ENCODE results near the gene CRHR1.
"Not testable (repeated sequence)": the region's sequence is repeated elsewhere in the genome, so short reads cannot be mapped to it uniquely, and the experiment has no call there.

The CRHR1 gene

DNA sequence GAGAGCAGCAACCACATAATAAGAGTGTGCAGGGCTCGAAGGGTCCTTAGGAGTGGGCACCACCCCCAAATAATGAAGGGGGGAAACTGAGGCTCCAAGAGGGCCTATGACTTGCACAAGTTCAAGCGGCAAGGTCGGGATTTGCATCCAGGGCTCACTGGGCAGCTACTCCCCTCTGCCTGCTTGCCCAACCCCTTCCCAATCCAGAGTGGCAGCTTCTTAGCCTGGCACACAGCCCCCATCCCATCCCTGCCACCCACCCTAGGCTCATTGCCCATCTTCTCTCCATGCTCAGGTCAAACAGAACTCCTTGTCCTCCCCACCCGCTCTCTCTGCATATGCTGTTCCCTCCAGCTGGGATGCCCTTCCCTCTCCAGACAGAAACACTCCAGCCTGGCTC lies 63.0 kb downstream of the CRHR1 start:
- no peak for DNase-seq

DNA sequence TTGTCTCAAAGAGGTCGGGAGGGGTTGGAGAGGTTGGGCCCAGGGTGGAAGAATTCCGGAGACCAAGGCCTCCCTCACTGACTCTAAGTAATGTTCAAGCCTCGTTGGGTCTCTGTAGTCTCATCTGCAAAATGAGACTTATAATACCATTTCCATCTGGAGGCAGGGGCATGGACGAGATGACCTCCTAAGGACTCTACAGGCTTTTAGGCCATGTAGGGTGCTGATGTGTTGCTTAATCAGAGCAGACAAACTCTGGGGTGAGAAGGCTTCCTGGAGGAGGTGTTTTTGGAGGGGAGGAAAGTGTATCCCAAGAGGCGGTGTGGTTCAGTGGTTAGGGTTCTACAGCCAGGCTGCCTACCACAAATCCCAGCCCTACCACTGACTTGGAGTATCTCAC lies 63.6 kb downstream of the CRHR1 start:
- no peak for DNase-seq

DNA sequence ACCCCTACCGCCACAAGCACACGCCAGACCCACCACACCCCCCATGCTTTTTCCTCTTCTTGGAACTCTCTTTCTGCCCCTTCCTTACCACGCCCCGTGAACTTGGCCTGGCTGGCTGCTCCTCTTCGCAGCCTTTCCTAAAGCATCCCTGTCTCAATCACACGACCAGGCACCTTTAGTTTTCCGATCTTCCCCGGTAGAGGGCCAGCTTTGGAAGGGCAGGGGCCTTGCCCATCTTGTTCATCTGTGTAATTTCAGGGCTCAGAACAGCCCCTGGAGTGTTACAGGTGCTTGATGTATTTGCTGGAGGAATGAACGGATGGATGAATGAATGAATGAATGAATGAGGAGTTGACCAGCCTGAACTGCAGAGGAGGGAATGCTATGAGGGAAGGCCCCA lies 64.3 kb downstream of the CRHR1 start:
- DNase-seq: no peak

DNA sequence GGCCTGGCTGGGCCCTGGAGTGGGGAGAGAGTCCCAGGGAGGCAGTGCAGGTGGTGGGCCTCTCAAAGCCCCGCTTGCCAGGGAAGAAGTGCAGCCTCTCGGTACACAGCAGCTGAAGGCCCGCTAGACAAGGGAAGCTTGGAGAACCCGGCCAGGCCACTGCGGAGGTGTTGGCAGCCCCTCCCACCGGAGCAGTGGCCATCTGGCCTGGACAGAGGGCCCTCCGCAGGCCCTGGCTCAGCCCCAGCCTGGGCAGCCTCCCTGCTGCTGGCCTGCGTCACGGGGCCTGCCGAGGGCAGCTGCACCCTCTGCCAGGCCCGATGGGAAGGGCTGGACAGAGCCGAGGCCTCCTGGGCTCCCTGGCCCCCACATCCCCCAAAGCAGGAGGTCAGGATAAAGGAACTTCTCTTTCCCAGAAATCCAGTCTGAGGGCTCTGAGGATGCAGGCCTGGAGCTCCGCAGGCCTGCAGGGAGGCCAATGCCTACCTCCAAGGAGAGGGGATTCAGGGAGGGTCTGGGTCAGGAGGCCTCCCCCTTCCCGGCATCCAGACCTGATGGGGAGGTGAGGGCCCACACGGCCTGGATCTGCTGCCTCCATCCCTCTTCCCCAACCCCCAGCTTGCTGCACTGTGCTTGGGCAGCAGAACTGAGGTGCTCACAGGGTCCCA lies 64.9 kb downstream of the CRHR1 start:
- DNase-seq: no peak

DNA sequence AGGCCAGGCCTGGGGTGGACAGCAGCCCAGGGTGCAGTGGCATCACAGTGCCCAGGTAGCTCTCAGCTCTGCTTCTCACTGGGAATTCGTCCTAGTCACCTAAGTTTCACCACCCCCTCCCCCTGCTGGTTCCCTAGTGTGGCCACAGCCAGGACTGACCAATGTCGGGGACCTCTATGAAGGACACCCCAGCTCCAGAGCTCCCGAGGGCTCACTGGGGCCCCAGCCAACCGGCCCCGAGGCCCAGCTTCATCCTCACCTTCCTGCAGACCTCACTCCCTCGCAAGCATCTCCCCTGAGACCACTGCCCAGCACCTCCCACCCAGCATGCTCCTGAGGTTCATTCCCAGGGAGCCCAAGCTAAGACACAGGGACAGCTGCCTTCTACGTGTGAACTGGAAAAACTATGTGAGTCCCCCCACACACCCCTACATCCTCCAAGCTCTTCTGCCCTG lies 65.4 kb downstream of the CRHR1 start:
- no peak for DNase-seq

DNA sequence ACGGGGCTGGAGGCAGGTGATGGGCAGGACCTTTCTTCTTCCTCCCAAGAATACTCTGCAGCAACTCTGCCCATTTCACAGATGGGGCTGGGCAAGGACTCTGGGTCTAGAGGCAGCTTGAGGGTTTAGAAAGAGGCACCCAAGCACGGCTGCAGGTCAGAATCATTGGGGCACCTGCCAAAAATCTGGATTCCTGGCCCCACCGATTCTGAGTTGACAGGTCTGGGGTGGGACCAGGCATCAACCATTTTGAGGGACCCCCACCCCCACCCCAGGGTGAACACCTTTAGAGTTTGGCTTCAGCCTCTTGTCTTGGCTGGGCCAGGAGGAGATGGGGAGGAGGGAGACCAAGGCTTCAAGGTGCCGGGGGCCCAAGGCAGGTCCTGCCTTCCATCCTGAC lies 65.9 kb downstream of the CRHR1 start:
- DNase-seq: no peak

DNA sequence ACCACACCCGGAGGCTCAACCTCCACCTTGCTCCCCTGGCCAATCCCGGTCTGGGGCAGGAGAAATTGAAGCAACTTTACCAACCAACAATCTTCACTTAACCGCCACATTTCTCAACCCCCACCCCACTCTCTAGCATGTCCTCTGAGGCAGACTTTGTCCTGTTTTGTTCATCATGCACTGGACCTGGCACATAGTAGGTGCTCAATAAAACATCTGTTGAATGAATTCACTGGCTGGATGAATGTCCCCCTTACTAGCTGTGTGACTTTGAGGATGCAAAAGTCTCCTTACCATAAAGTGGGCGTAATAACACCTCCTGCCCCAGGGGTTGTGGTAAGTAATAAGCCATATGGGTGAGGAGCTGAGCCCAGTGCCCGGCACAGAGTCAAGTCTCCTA lies 66.3 kb downstream of the CRHR1 start:
- DNase-seq: no peak

DNA sequence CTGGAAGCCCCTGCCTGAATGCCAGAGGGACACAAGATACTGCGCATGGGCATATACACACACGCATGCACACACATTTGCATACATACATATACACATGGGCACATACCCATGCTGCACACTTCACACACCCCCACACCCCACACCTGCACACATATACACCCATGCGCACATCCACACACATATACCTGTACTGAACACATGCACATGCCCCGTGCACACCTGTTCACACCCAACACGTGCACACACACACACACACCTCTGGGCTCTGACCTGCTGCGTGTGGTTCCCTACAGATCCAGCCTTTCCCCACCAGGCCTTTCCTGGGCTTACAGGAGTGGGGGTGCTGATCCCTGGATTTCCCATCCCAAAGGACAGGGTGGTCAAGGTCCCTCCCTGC lies 66.9 kb downstream of the CRHR1 start:
- DNase-seq: no peak

DNA sequence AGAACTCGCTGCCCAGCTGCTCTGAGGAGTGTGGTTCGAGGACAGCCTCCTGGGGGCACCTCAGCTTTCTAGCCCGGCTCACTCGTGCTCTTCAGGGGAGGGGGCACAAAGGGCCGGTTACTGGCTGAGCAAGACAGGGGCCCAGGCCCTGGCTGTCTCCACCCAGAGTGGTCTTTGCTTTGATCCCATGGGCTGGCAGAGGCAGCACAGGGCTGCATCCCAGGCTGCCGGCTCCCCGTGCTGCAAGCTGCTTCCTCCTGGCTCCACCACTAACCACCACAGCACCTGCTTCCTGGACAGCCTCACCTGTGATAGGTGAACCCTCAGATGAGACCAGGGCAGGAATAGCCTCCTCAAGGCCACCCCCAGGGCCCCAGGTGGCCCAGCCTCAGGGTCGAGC lies 67.3 kb downstream of the CRHR1 start:
- no peak for DNase-seq

DNA sequence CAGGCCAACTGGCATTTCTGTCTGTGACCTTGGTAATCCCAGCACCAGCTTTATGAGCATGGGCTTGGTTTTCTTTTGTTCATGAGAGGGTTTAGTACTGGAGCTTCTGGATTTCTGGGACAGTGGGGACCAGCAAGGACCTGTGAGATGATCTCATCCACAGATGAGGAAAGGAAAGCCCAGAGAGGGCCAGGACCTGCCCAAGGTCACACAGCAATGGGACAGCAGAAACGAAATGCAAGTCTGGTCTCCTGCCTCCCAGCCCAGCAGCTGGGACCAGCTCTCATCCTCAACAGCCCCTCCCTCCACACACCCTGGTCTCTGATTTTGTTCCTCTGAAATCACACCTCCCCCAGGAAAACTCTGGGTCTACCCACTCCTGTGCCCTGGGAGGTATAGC lies 67.8 kb downstream of the CRHR1 start:
- no peak for DNase-seq

DNA sequence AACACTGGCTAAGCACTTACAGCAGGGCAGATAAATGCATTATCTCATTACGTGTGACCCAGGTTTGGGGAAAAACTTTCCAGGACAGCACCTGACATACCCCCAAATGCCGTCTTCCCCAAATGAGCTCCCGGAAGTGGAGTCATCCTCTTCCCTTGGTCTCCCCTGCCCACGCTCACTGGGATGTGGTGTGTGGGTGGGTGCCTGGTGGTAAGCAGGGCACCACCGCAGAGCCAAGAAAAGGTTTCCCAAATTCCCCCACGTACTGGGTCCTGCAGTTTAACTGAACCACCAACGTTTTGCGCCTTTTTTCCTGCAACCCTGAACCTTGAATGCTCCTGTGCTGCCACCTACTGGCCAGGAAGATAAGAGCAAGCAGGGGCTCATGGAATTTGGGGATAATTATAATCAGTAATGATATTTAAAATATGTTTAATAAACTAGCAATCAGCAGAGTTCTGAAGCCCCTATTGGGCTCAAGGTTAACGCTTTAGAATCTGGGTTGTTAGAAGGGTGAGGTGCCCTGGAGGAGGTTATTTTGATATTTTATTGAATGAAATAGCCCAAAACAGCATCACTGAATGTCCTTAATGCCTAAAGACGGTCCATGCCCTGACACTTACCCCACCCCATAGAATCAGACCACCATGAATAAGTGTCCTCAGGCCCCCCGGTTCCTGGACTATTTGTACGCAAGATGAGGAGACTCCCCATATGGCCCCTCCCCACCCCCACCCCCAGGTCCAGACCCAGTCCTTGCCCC lies 68.6 kb downstream of the CRHR1 start:
- DNase-seq: peak; percentile 57

DNA sequence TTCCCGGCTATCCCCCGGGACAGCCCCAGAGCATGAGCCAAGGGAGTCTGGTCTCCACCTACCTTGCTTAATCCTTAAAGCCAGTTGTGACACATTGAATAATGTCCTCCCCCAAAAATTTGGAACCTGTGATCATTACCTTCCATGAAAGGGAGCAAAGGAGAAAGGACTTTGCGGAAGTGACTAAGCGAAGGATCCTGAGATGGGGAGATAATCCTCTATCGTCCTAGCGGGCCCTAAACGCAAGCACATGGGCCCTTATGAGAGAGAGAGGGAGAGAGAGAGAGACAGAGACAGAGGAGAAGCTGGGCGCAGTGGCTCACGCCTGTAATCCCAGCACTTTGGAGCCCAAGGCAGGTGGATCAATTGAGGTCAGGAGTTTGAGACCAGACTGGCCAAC lies 70.1 kb downstream of the CRHR1 start:
- no peak for DNase-seq

DNA sequence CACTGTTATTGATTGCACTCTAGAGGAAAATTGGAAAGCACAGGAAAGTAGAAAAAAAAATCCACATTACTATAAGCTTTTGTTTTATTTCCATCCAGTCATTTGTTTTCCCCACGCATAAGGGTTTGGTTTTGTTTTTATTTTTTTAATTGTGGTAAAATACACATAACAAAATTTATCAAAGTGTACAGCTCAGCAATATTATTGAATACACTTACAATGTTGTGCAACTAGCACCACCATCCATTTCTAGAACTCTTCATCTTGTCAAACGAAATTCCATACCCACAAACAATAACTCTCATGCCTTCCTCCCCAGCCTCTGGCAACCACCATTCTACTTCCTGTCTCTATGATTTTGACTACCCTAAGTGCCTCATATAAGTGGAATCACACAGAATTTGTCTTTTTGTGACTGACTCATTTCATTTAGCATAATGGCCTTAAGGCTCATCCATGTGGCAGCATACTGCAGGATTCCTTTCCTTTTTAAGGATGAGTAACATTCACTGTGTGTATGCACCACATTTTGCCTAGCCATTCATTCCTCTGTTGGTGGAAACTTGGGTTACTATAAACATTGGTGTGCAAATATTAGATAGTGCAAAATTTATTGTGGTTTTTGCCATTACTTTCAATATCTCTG lies 71.7 kb downstream of the CRHR1 start:
- DNase-seq: no peak

DNA sequence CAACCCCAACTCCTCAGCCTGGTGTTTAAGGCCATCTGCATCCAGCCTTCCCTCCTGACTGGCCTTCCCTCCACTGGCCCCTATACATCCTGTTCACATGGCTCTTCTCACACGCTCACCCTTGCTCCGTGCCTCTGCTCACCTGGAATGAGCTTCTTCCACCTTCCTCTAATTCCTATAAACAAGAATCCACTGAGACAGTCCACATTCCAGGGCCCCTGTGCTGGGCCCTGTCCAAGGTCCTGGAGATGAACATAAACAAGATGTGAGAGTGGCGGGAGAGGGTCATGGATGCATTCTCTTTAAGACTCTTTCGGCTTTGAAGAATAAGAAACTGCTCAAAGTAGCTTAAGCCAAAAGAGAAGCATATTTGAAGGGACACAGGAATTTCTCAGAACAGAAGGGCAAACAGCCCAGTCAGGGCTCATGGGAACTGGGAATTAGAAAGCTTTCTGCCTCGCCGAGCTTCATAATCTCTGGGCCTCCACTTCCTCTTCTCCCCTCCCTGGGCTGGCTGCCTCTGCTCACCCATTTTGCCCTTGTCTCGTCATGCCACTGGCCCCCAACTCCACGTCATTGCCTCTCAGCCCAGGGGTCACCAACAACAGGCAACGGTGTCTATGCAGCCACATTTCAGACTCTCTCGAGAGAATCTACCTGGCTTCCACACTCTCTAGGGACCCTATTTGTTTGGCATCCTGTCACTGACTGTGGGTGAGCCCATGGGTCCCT lies 74.0 kb downstream of the CRHR1 start:
- DNase-seq: no peak

DNA sequence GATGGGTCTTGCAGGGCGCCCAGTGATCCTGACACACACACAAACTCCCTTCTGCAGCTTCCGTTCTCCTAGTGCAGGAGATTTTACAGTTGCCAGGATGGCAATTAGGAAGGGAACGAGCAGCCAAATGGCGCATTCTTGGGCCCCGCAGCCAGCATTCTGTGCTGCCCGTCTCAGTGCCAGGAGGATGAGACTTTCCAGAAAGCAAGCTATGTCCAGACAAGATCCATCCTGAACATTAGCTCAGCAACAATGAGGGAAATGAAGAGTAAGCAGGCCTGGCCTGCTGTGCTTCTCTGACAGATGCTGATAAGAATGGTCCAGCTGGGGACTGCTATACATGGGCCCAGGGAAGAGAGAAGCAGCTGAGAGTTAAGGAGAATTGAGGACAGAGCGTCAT lies 77.0 kb downstream of the CRHR1 start:
- no peak for DNase-seq

DNA sequence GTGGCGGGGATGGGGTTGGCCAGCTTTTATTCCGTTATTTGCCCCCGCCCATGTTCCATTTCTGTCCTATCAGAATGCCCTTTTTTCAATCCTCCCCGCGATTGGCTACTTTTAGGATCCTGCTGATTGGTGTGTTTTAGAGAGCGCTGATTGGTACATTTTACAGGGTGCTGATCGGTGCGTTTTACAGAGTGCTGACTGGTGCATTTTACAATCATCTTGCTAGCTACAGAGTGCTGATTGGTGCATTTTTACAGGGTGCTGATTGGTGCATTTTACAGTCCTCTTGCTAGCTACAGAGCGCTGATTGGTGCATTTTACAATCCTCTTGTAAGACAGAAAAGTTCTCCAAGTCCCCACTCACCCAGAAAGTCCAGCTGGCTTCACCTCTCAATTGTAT lies 78.0 kb downstream of the CRHR1 start:
- DNase-seq: not testable (repeated sequence)

DNA sequence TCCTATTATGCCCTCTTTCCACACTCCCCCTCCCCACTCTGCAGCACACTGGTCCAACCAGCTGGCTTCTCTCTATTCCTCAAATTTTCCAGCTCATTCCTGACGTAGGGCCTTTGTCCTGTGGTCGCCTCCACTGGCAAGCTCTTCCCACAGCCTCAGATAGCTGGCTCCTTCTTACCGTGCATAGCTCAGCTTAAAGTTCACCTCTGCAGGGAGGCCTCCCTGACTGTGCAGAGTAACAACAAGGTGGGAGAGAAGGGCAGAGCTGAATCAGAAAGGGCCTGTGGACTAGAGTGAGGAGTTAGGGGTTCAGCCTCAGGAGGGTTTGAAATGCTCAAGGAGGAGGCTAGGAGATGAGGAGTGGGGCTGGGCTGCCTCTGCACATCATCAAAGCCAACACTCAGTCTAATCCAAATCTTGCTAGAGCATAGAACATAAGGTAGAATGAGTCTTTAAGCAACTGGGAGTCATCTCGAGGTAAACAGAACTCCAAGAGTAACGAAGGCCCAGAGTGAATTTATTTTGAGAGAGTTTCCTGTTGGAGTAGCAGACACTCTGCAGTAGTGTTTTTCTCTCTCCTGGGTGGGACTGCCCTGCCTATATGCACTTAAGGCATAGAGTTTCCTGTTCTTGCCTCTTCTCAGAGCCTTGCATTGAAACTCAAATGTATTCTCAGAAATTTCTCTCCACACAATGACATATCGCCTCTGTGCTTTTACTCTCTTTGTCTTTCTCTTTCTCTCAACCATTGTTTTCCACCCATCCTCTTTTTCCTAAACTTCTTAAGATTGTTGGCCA lies 79.9 kb downstream of the CRHR1 start:
- no peak for DNase-seq

DNA sequence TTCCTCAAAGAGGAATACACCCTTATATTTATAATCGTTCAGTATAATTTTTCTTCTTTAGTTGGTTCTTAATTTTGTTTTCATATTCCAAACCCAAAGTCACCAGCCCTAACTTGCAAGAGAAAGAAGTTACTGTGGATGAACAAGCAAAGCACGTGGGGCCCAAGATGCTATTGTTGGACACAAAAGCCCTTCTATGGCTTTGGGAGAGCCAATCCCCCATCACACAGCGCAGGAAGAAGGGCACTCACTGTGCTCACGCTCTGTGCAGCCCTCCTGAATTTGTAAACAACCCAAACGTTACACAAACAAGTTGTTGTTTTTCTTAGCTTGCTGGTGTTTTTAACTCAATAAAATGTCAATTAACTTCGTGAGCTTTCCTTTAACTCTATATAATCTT lies 83.1 kb downstream of the CRHR1 start:
- no peak for DNase-seq

DNA sequence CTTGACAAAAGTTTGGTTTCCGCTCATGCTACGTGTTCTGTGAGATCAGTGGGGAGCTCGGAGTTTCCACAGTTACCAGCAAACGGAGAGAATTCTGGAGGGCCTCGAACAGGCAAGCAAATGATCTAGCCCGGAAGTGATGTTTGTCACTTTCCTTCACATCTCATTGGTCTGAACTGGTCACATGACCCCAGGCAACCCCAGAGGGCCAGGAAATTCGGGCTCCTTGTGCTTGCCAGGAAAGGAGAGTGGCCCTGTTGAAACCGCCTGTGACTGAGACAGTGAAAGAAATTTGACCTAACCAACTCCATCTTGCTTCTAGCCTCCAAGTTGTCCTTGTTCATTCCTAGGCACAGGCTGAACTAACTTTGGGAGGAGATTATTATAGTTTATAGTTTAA lies 83.6 kb downstream of the CRHR1 start:
- DNase-seq: no peak

DNA sequence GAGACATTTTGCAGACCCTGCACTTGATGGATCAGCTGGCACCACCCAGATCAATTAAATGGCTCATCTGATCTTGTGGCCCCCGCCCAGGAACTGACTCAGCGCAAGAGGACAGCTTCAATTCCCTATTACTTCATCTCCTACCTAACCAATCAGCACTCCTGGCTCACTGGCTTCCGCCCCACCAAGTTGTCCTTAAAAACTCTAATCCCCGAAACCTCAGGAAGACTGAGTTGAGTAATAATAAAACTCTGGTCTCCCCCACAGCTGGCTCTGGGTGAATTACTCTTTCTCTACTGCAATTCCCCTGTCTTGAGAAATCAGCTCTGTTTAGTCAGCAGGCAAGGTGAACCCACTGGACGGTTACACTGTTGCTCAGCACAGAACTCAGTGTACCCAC lies 84.2 kb downstream of the CRHR1 start:
- DNase-seq: no peak

DNA sequence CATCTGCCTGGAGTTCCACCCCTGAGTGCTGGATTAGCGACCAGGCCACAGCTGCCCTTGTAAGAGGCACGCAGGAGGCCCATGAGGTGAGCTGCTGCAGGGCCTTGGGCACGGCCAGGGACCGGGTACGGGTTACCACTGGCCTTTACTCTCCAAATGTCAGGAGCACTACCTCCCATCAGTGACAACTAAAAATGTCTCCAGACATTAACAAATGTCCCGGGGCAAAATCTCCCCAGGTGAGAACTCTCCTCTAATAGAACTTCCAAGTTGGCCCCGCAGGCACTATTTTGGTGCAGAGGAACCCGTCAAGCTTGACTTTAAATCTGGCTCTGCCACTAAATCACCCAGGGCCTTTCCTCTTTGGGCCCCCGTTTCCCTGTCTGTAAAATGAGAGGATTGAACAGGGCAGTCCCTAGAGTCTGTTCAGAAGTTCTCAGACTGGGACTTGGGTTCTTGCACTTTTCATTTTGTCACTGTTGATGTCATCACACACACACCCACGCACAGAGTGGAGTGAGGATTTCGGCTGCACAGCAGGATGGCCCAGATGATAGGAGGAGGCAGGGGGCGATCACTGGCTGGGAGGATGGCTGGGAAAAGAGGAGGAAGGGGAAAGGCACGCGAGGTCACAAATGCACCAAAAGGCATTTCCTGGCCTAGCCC lies 85.7 kb downstream of the CRHR1 start:
- no peak for DNase-seq

DNA sequence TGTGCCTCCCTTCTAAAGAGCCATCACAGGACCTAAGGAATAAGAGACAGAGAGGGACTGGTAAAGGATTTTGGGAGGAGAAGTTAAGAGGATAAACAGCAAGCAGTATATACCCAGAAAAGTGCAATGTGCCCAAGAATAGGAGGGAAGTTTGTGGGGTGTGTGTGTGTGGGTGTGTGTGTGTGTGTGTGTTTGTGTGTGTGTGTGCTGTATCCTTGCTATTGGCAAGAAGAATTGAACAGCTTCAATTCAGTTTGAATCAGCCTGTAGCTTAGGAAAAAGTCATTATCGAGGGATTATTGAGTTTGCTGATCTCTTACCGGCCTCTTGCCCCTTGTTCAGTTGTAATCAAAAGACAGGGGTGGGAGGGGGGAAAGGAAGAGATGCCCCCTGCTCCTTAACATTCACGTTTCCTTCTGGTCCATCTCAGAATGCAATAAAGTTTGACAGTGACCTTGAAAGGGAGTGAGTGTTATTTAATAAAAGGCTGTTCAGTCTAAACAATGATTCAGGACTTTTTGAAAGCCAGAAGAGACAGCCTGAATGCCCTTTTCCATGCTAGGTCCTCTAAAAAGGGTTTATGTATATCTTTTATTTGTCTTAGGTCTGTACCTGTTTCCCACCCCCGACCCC lies 86.3 kb downstream of the CRHR1 start:
- DNase-seq: no peak

All from stimulated activated CD4-positive, alpha-beta T cell treated with anti-CD3 and anti-CD28 coated beads, Interleukin-12 subunit alpha, Interleukin-12 subunit beta, amount 100 ng/mL, for 4 hours (primary cell).